GM18867 (cell line): Measurements from ENCODE around the gene CAMTA1.

Experiments
- ATAC-seq: cut with Tn5 transposase; IDR thresholded peaks from one replicate; pipeline ENCODE4 v1.9.1; 2021; ENCODE audit warnings: mild to moderate bottlenecking, moderate library complexity; ENCODE audit not compliant: unreplicated experiment

CAMTA1 gene

GRCh38 chr1:7018826-7019225 lies 233.6 kb downstream of the CAMTA1 start:
- ATAC-seq, result no peak

- ATAC-seq, result no peak
Measured at GRCh38 chr1:7019510-7019909, 234.3 kb downstream of the CAMTA1 start.

GRCh38 chr1:7022058-7022457 lies 236.8 kb downstream of the CAMTA1 start:
- ATAC-seq, result no peak

- ATAC-seq, result no peak
Measured at GRCh38 chr1:7025013-7025412, 239.8 kb downstream of the CAMTA1 start.

- ATAC-seq, result no peak
Measured at GRCh38 chr1:7026169-7026568, 240.9 kb downstream of the CAMTA1 start.

- no peak for ATAC-seq
Measured at GRCh38 chr1:7032992-7033391, 247.7 kb downstream of the CAMTA1 start.

- ATAC-seq, result no peak
Measured at GRCh38 chr1:7036386-7036785, 251.1 kb downstream of the CAMTA1 start.

- no peak for ATAC-seq
Measured at GRCh38 chr1:7039590-7040220, 254.5 kb downstream of the CAMTA1 start.

- no peak for ATAC-seq
Measured at GRCh38 chr1:7040969-7041695, 255.9 kb downstream of the CAMTA1 start.

- no peak for ATAC-seq
Measured at GRCh38 chr1:7042322-7043190, 257.3 kb downstream of the CAMTA1 start.

- ATAC-seq, result no peak
Measured at GRCh38 chr1:7043191-7043549, 257.9 kb downstream of the CAMTA1 start.

- ATAC-seq, result no peak
Measured at GRCh38 chr1:7043719-7044535, 258.7 kb downstream of the CAMTA1 start.

- ATAC-seq, result no peak
Measured at GRCh38 chr1:7045897-7046296, 260.6 kb downstream of the CAMTA1 start.

GRCh38 chr1:7046314-7046713 lies 261.1 kb downstream of the CAMTA1 start:
- no peak for ATAC-seq

GRCh38 chr1:7046891-7047290 lies 261.6 kb downstream of the CAMTA1 start:
- ATAC-seq, result no peak

- no peak for ATAC-seq
Measured at GRCh38 chr1:7047866-7048265, 262.6 kb downstream of the CAMTA1 start.

- ATAC-seq, result no peak
Measured at GRCh38 chr1:7048395-7048794, 263.1 kb downstream of the CAMTA1 start.

- no peak for ATAC-seq
Measured at GRCh38 chr1:7049913-7050625, 264.8 kb downstream of the CAMTA1 start.

GRCh38 chr1:7050751-7051665 lies 265.8 kb downstream of the CAMTA1 start:
- no peak for ATAC-seq
